B cell (primary cell): ENCODE data around the gene ACBD5. TPM values are rescaled to one million over a fixed set of nuclear protein-coding genes. Genes with fewer than 3 reads are reported as not detected.

Experiments
- ATAC-seq: fragments of 200-7000 bp; cut with Tn5 transposase; one replicate; pipeline ENCODE4 v1.10.0; 2021; ENCODE audit warnings: low read depth, mild to moderate bottlenecking, moderate number of reproducible peaks, moderate library complexity
- CTCF ChIA-PET: fragments of 350-600 bp; sonication (Branson Sonifier 250); formaldehyde crosslinking; loops from one replicate; lab custom pipeline; 2021; ENCODE audit warnings: antibody characterized with exemption, inconsistent platforms; lab: Charles Lee
- POLR2A ChIA-PET: fragments of 350-600 bp; sonication (Branson Sonifier 250); formaldehyde crosslinking; loops from one replicate; lab custom pipeline; 2021; ENCODE audit warnings: antibody characterized with exemption; lab: Charles Lee
- DNase-seq: peaks from one replicate; pipeline ENCODE4 v3.0.0; 2013
- H2AFZ ChIP-seq: 2 replicates; pipeline ENCODE4 v1.6.1; 2012; ENCODE audit warnings: mild to moderate bottlenecking, low read depth, low read length; ENCODE audit not compliant: insufficient read depth, poor library complexity, severe bottlenecking
- H3K27ac ChIP-seq, 2 donors: 1 replicate in 1 of 2; 2 replicates in 1 of 2; pipeline ENCODE4 v1.5.1; 2012 to 2013; ENCODE audit warnings: low read length in 2 of 2, mild to moderate bottlenecking in 2 of 2, moderate library complexity in 1 of 2
- H3K27me3 ChIP-seq, 4 experiments: fragments of 200-600 bp in 1 of 4; sonication (generic) in 1 of 4; replicated peaks in 1 of 4; 1 replicate in 2 of 4; 2 replicates in 2 of 4; pipeline versions ENCODE4 v1.6.1 to v1.7.0; 2013 to 2016; ENCODE audit warnings: low read length in 3 of 4, mild to moderate bottlenecking in 2 of 4, mixed read lengths in 1 of 4, moderate library complexity in 1 of 4; ENCODE audit not compliant: insufficient read depth in 4 of 4, control insufficient read depth in 3 of 4; ENCODE audit errors: control extremely low read depth in 1 of 4
- H3K36me3 ChIP-seq, 2 experiments: replicated peaks in 1 of 2; 1 replicate in 1 of 2; 2 replicates in 1 of 2; pipeline versions ENCODE4 v1.6.1 to v1.7.1; 2013; ENCODE audit warnings: low read length in 1 of 2; ENCODE audit not compliant: insufficient read depth in 2 of 2, control insufficient read depth in 1 of 2; ENCODE audit errors: control extremely low read depth in 1 of 2, extremely low read depth in 1 of 2
- H3K4me1 ChIP-seq, 2 donors: fragments of 200-600 bp in 1 of 2; sonication (generic) in 1 of 2; 1 replicate in 1 of 2; 2 replicates in 1 of 2; pipeline versions ENCODE4 v1.5.1 to v1.6.1; 2013 to 2017; ENCODE audit warnings: low read length in 2 of 2; ENCODE audit not compliant: control insufficient read depth in 2 of 2, insufficient read depth in 2 of 2
- H3K4me2 ChIP-seq: replicated peaks from 2 replicates; pipeline ENCODE3; 2012; ENCODE audit warnings: mild to moderate bottlenecking, low read depth, low read length; ENCODE audit not compliant: poor library complexity, severe bottlenecking
- H3K4me3 ChIP-seq, 5 experiments: fragments of 200-600 bp in 1 of 5; sonication (generic) in 1 of 5; 1 replicate in 3 of 5; 2 replicates in 2 of 5; pipeline versions ENCODE4 v1.5.1 to v1.7.0; 2011 to 2016; ENCODE audit warnings: low read length in 4 of 5, mild to moderate bottlenecking in 4 of 5, low read depth in 2 of 5, control low read depth in 1 of 5, moderate library complexity in 1 of 5; ENCODE audit not compliant: insufficient read depth in 1 of 5; ENCODE audit errors: control extremely low read depth in 1 of 5, extremely low read depth in 1 of 5
- H3K79me2 ChIP-seq: fragments of 200-600 bp; sonication (generic); one replicate; pipeline ENCODE4 v1.6.0; 2016; ENCODE audit warnings: low read length; ENCODE audit not compliant: control insufficient read depth, insufficient read depth
- H3K9ac ChIP-seq: fragments of 200-600 bp; sonication (generic); 2 replicates; pipeline ENCODE4 v1.6.1; 2017; ENCODE audit warnings: mild to moderate bottlenecking, low read length, moderate library complexity
- H3K9me3 ChIP-seq, 3 donors: one replicate each; pipeline versions ENCODE4 v1.6.1 to v1.7.1; 2013; ENCODE audit warnings: low read length in 2 of 3; ENCODE audit not compliant: control insufficient read depth in 2 of 3, insufficient read depth in 1 of 3; ENCODE audit errors: control extremely low read depth in 1 of 3
- H4K20me1 ChIP-seq: 2 replicates; pipeline ENCODE4 v1.6.0; 2012; ENCODE audit warnings: mild to moderate bottlenecking, low read length; ENCODE audit not compliant: insufficient read depth, control insufficient read depth, poor library complexity, severe bottlenecking
- H3K27ac Mint-ChIP-seq: one replicate; pipeline ENCODE4 v1.8.0; 2021; ENCODE audit warnings: mixed read lengths
- H3K27me3 Mint-ChIP-seq: one replicate; pipeline ENCODE4 v1.8.0; 2021; ENCODE audit warnings: mixed read lengths
- H3K4me1 Mint-ChIP-seq: one replicate; pipeline ENCODE4 v1.8.0; 2021; ENCODE audit warnings: mixed read lengths
- H3K4me3 Mint-ChIP-seq: one replicate; pipeline ENCODE4 v1.8.0; 2021; ENCODE audit warnings: mixed read lengths
- H3K9me3 Mint-ChIP-seq: one replicate; pipeline ENCODE4 v1.8.0; 2022; ENCODE audit warnings: mixed read lengths; ENCODE audit not compliant: insufficient read depth
- CTCF ChIP-seq: fragments of 200-600 bp; IDR thresholded peaks from one replicate; pipeline ENCODE4 v1.8.0; 2022; ENCODE audit warnings: antibody characterized with exemption, mild to moderate bottlenecking
- EZH2 ChIP-seq: IDR thresholded peaks from 2 replicates; pipeline ENCODE4 v1.6.1; 2012; ENCODE audit warnings: borderline replicate concordance, low read depth, mild to moderate bottlenecking, moderate library complexity, low read length; ENCODE audit not compliant: insufficient read depth, poor library complexity, severe bottlenecking
- WGBS: methylation state at CpG from one replicate; pipeline ENCODE4 v1.1.5; 2013; ENCODE audit warnings: missing lambda C conversion rate; ENCODE audit not compliant: insufficient coverage; 5-methylcytosine and 5-hydroxymethylcytosine counted together
- intact Hi-C: fragments of 100-400 bp; cut with micrococcal nuclease; formaldehyde crosslinking; loops from one replicate; pipeline ENCODE4 v1.10.0; 2022
- polyA plus RNA-seq: library from polyadenylated mRNA; depleted of rRNA; stranded (reverse); fragments of >200 nt; gene quantifications from 2 replicates; pipeline ENCODE4 v1.2.3, GENCODE V29; 2012
- total RNA-seq, 2 donors: library from RNA; stranded (reverse); fragments of 120-200 nt in 1 of 2; gene quantifications; 1 replicate in 1 of 2; 2 replicates in 1 of 2; pipeline versions ENCODE4 v1.2.3 to v1.2.4, GENCODE V29; 2013 to 2022

ACBD5 gene
- total and polyA plus RNA-seq, 2 donors (not counting 1 experiment from before 2014, with no cell fraction given): 8.2 to 24.0 TPM

- ATAC-seq (no peak), DNase-seq (no peak)
- peak overlapping the region; percentile 100 for H3K27ac Mint-ChIP-seq
- Histone ChIP-seq H3K4me2 (peak overlapping the region; percentile 89), H3K27me3 (no peaks in the 10 kb centered on the region), H3K36me3 (no peaks in the 10 kb centered on the region), H3K9ac (peak overlapping the region; percentile 95), H3K79me2 (peaks cover 25% of the 10 kb centered on the region), H3K4me3 (peak overlapping the region; percentile 78 to 97 (median 91)), H3K4me1 (peaks cover 17 to 27% of the 10 kb centered on the region in 2 donors), H3K9me3 (no peaks in the 10 kb centered on the region), H2AFZ (peak overlapping the region; percentile 85), H3K27ac (peak overlapping the region; percentile 93 to 97), H4K20me1 (no peaks in the 10 kb centered on the region)
- ChIA-PET POLR2A (interaction anchor here (0.6 to 2.0 kb wide), 9 partner anchors 10 to 1290 kb away, joined by 3 to 30 read pairs (median 4); partner anchors contain the start of genes MASTL, RAB18, WAC and YME1L1), CTCF (interaction anchor here (0.6 to 2.5 kb wide), 7 partner anchors 9 to 381 kb away, joined by 3 to 14 read pairs (median 5); partner anchors contain the start of genes ABI1, MASTL and YME1L1)
- peak overlapping the region; percentile 95 for H3K4me3 Mint-ChIP-seq
- no peaks in the 10 kb centered on the region for H3K9me3 Mint-ChIP-seq
- TF ChIP-seq CTCF: no peak
- no peak for TF ChIP-seq EZH2
- H3K27me3 Mint-ChIP-seq: no peaks in the 10 kb centered on the region
- H3K4me1 Mint-ChIP-seq: peaks cover 42% of the 10 kb centered on the region
- no CpG with 5 or more reads among the region's 6 CpGs for whole genome bisulfite sequencing
- intact Hi-C loops: loop anchor here (1.0 to 5.0 kb wide), 10 partner anchors 10 to 1060 kb away; partner anchors contain the start of genes ANKRD26, APBB1IP, MPP7 and PDSS1
These were observed 1.9 kb upstream of the ACBD5 start for GRCh38 chr10:27242473-27242950.
